HCT116 (cell line): ENCODE results near the gene DUSP2. TPM values are rescaled to one million over a fixed set of nuclear protein-coding genes. Genes with fewer than 3 reads are reported as not detected.

Experiments
- ATAC-seq: fragments of 200-7000 bp; cut with Tn5 transposase; 2 replicates; pipeline ENCODE4 v1.9.1; 2020; ENCODE audit warnings: mild to moderate bottlenecking, moderate library complexity
- BruUV-seq: library from RNA; stranded (reverse); fragments of 400-500 nt; replicated peaks from 2 replicates; lab custom pipeline; 2021; lab: Mats Ljungman, UMichigan
- CTCF ChIA-PET: fragments of 300-600 bp; sonication (Branson Sonifier 250); formaldehyde crosslinking; loops from one replicate; lab custom pipeline; 2021; ENCODE audit warnings: antibody characterized with exemption; lab: Charles Lee
- POLR2A ChIA-PET: fragments of 300-600, 350-600 bp; sonication (Branson Sonifier 250); formaldehyde crosslinking; loops from one replicate; lab custom pipeline; 2021; ENCODE audit warnings: antibody characterized with exemption; lab: Charles Lee
- RAD21 ChIA-PET, 2 experiments: fragments of 300-600 bp; sonication (Branson Sonifier 250); formaldehyde crosslinking; loops; one replicate each; lab custom pipeline; 2023; ENCODE audit warnings: low total read pairs in 2 of 2; ENCODE audit not compliant: uncharacterized antibody in 2 of 2, unreplicated experiment in 2 of 2, low non-redundant PET in 1 of 2; lab: Charles Lee
- DNase-seq: peaks from one replicate; pipeline ENCODE4 v3.0.0-alpha.2; 2010; ENCODE audit warnings: low read depth, low spot score
- H2AFZ ChIP-seq: fragments of 200-600 bp; shearing (Covaris generic), sonication (generic); 2 replicates; pipeline ENCODE4 v1.6.1; 2017; ENCODE audit warnings: low read depth, mixed run types, mixed read lengths, antibody characterized with exemption, low read length; ENCODE audit not compliant: poor library complexity, severe bottlenecking
- H3K27ac ChIP-seq: 2 replicates; pipeline ENCODE4 v1.5.1; 2012; ENCODE audit warnings: low read depth, low read length
- H3K27me3 ChIP-seq: fragments of 200-600 bp; sonication (generic); 2 replicates; pipeline ENCODE4 v1.6.1; 2016; ENCODE audit warnings: mixed run types, low read length, mixed read lengths; ENCODE audit not compliant: insufficient read depth
- H3K36me3 ChIP-seq, 2 experiments: fragments of 200-500 bp in 1 of 2; fragments of 200-600 bp in 1 of 2; sonication (Bioruptor generic) in 1 of 2; sonication (generic) in 1 of 2; 2 replicates each; pipeline versions ENCODE4 v1.5.1 to v1.6.1; 2014 to 2016; ENCODE audit warnings: low read length in 2 of 2, inconsistent platforms in 1 of 2, mixed read lengths in 1 of 2, mixed run types in 1 of 2; ENCODE audit not compliant: insufficient read depth in 2 of 2, control insufficient read depth in 1 of 2
- H3K4me1 ChIP-seq, 2 experiments: fragments of 200-600 bp in 1 of 2; sonication (generic) in 1 of 2; 2 replicates each; pipeline versions ENCODE4 v1.5.1 to v1.6.1; 2012 to 2017; ENCODE audit warnings: low read length in 2 of 2, inconsistent platforms in 1 of 2, mild to moderate bottlenecking in 1 of 2, mixed read lengths in 1 of 2, mixed run types in 1 of 2, moderate library complexity in 1 of 2; ENCODE audit not compliant: insufficient read depth in 2 of 2, control insufficient read depth in 1 of 2
- H3K4me2 ChIP-seq: fragments of 200-600 bp; sonication (generic); 2 replicates; pipeline ENCODE4 v1.6.1; 2017; ENCODE audit warnings: mixed run types, low read length, mixed read lengths
- H3K4me3 ChIP-seq, 2 experiments: fragments of 200-600 bp in 1 of 2; sonication (generic) in 1 of 2; replicated peaks in 1 of 2; 2 replicates each; pipeline ENCODE4 v1.5.1; 2011 to 2016; ENCODE audit warnings: low read length in 2 of 2, control low read depth in 1 of 2, low read depth in 1 of 2, mild to moderate bottlenecking in 1 of 2, mixed read lengths in 1 of 2, mixed run types in 1 of 2
- H3K79me2 ChIP-seq: fragments of 200-600 bp; sonication (generic); 2 replicates; pipeline ENCODE4 v1.6.1; 2017; ENCODE audit warnings: mild to moderate bottlenecking, mixed run types, low read length, moderate library complexity, mixed read lengths; ENCODE audit not compliant: insufficient read depth
- H3K9ac ChIP-seq: fragments of 200-600 bp; sonication (generic); 2 replicates; pipeline ENCODE4 v1.6.1; 2016; ENCODE audit warnings: low read length, mixed read lengths
- H3K9me2 ChIP-seq: fragments of 200-600 bp; sonication (generic), shearing (Covaris generic); 2 replicates; pipeline ENCODE4 v1.6.1; 2017; ENCODE audit warnings: mixed run types, mild to moderate bottlenecking, moderate library complexity; ENCODE audit not compliant: insufficient read depth
- H3K9me3 ChIP-seq, 2 experiments: fragments of 200-500 bp in 1 of 2; fragments of 200-600 bp in 1 of 2; sonication (Bioruptor generic) in 1 of 2; sonication (generic) in 1 of 2; 2 replicates each; pipeline ENCODE4 v1.6.1; 2014 to 2017; ENCODE audit warnings: low read length in 2 of 2, mixed read lengths in 2 of 2, inconsistent platforms in 1 of 2, low read depth in 1 of 2, mild to moderate bottlenecking in 1 of 2, mixed run types in 1 of 2, moderate library complexity in 1 of 2; ENCODE audit not compliant: control insufficient read depth in 1 of 2, insufficient read depth in 1 of 2
- H4K20me1 ChIP-seq: fragments of 200-600 bp; sonication (generic), shearing (Covaris generic); 2 replicates; pipeline ENCODE4 v1.6.1; 2017; ENCODE audit warnings: mixed run types, mild to moderate bottlenecking, moderate library complexity; ENCODE audit not compliant: insufficient read depth
- CBX3 ChIP-seq: IDR thresholded peaks from 2 replicates; pipeline ENCODE4 v1.6.1; 2012; ENCODE audit warnings: low read depth
- CEBPB ChIP-seq: IDR thresholded peaks from 2 replicates; pipeline ENCODE4 v1.6.1; 2012; ENCODE audit warnings: low read depth
- ELF1 ChIP-seq: IDR thresholded peaks from 2 replicates; pipeline ENCODE4 v1.6.1; 2012; ENCODE audit warnings: low read depth, borderline replicate concordance
- EZH2 ChIP-seq: fragments of 200-600 bp; sonication (generic); IDR thresholded peaks from 2 replicates; pipeline ENCODE4 v1.6.1; 2017; ENCODE audit warnings: antibody characterized with exemption, mixed run types
- JUND ChIP-seq: IDR thresholded peaks from 2 replicates; pipeline ENCODE4 v1.6.1; 2012
- POLR2A ChIP-seq: IDR thresholded peaks from 2 replicates; pipeline ENCODE4 v1.7.0; 2011; ENCODE audit warnings: borderline replicate concordance; ENCODE audit not compliant: insufficient read depth, insufficient read length; ENCODE audit errors: extremely low read depth
- RAD21 ChIP-seq: IDR thresholded peaks from 2 replicates; pipeline ENCODE4 v1.6.1; 2012; ENCODE audit warnings: low read depth, mild to moderate bottlenecking
- SP1 ChIP-seq: IDR thresholded peaks from 2 replicates; pipeline ENCODE4 v1.6.1; 2012; ENCODE audit warnings: low read depth
- SRF ChIP-seq: IDR thresholded peaks from 2 replicates; pipeline ENCODE4 v1.6.1; 2012; ENCODE audit warnings: low read depth
- TCF7L2 ChIP-seq: IDR thresholded peaks from 2 replicates; pipeline ENCODE4 v1.7.0; 2011; ENCODE audit warnings: borderline replicate concordance, inconsistent platforms; ENCODE audit not compliant: insufficient read depth, insufficient read length; ENCODE audit errors: extremely low read depth
- YY1 ChIP-seq: IDR thresholded peaks from 2 replicates; pipeline ENCODE4 v1.6.1; 2011; ENCODE audit warnings: low read length, low read depth, moderate library complexity, mild to moderate bottlenecking; ENCODE audit not compliant: insufficient replicate concordance; ENCODE audit errors: extremely low read depth
- ZFX ChIP-seq: fragments of 450-650 bp; IDR thresholded peaks from 2 replicates; pipeline ENCODE4 v1.6.1; 2017
- ZNF274 ChIP-seq: fragments of 200-500 bp; sonication (Bioruptor generic); IDR thresholded peaks from 2 replicates; pipeline ENCODE4 v1.6.1; 2014; ENCODE audit warnings: mild to moderate bottlenecking, low read depth, low read length, inconsistent platforms
- intact Hi-C: fragments of 100-400 bp; cut with micrococcal nuclease; formaldehyde crosslinking; loops from 2 replicates; pipeline ENCODE4 v1.10.0; 2022
- total RNA-seq: library from RNA; stranded (reverse); gene quantifications from one replicate; pipeline ENCODE4 v1.2.1, GENCODE V29; 2021; ENCODE audit not compliant: unreplicated experiment
- TF ChIP-seq, protein P1 (sequence below), 3 experiments: fragments of 200-600 bp in 1 of 3; sonication (generic) in 1 of 3; IDR thresholded peaks in 2 of 3; conservative IDR thresholded peaks in 1 of 3; 2 replicates each; pipeline ENCODE4 v1.5.1; 2012 to 2017; ENCODE audit warnings: low read depth in 2 of 3, low read length in 2 of 3, antibody characterized with exemption in 1 of 3, borderline replicate concordance in 1 of 3, control low read depth in 1 of 3, mild to moderate bottlenecking in 1 of 3, mixed read lengths in 1 of 3, mixed run types in 1 of 3, moderate library complexity in 1 of 3; ENCODE audit not compliant: insufficient read depth in 1 of 3
- TF ChIP-seq, protein P2 (sequence below): IDR thresholded peaks from 2 replicates; pipeline ENCODE4 v1.6.1; 2012
- TF ChIP-seq, protein P3 (sequence below): IDR thresholded peaks from 2 replicates; pipeline ENCODE4 v1.6.1; 2012

DUSP2 gene
- total RNA-seq, 1 experiment from 2014 or later = 24.5 TPM

DNA sequence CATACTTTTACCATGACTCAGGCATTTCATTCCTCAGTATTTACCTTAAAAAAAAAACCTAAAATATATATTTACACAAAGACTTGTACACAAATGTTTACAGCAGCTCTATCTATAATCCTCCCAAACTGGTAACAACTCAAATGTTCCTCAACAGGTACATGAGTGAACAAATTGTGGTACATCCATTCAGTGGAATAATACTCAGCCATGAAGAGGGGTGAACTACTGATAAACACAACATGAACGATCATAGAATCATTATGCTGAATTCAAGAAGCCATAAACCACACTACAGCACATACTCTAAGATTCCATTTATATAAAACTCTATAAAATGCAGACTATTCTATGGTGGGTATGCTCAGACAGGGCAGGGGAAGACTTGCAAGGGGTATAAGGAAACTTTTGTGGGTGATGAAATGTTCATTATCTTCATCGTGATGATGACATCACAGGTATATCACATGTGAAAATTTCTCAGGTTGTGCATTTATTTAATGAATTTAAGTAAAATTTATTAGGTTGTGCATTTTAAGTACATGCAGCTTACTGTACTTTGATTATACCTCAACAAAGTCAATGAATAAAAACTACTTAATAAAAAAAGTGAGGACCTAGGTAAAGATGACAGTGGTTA lies 24.7 kb upstream of the DUSP2 start:
- H3K36me3 ChIP-seq = no peaks in the 10 kb centered on the region
- H3K9me3 ChIP-seq = peaks cover 0 to 4% of the 10 kb centered on the region in 2 experiments; a peak in 1 of 4 replicates
- DNase-seq = no peak
- CTCF ChIA-PET = no interaction called here
- RAD21 ChIA-PET = no interaction called here
- H3K9ac ChIP-seq = no peak overlapping the region
- no peak for ATAC-seq
- TF ChIP-seq SRF (no peak), CBX3 (0 out of 2 replicates have a peak, but pooled peaks have one; percentile 19), POLR2A (no peak)
- H3K4me1 ChIP-seq = peaks cover 0 to 3% of the 10 kb centered on the region in 2 experiments; a peak in 1 of 4 replicates
- no TSS peak for BruUV-seq
- no peaks in the 10 kb centered on the region for H3K27me3 ChIP-seq
- intact Hi-C loops = no loop called here
- H2AFZ ChIP-seq = no peak overlapping the region
- H3K79me2 ChIP-seq = no peaks in the 10 kb centered on the region
- no peak overlapping the region for H3K4me3 ChIP-seq
- POLR2A ChIA-PET = no interaction called here
- no peaks in the 10 kb centered on the region for H4K20me1 ChIP-seq
- H3K9me2 ChIP-seq = no peaks in the 10 kb centered on the region
- no peak overlapping the region for H3K4me2 ChIP-seq
- no peak overlapping the region for H3K27ac ChIP-seq

DNA sequence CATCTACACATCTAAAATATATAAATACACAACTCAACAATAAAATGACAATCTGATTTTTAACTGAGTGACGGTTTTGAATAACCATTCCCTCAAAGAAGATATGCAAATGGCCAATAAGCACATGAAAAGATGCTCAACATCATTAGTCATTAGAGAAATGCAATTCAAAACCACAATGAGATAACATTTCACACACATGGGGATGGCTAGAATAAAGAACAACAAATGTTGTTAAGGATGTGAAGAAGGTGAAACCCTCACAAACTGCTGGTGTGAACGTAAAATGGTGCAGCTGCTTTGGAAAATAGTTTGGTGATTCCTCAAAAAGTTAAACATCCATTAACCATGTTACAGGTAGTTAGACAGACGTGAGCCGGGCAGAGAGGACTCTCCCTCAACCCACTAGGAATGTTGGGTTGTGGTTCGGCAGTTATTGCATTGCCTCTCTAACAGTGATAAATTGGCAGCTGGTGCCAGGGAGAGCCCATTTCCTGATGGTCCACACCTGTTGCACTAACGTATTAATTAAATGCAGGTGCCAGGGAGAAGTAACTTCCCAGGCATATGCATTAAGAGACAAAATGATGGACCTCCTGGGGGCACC lies 22.3 kb upstream of the DUSP2 start:
- POLR2A ChIA-PET = no interaction called here
- RAD21 ChIA-PET = no interaction called here
- H3K9me2 ChIP-seq = no peaks in the 10 kb centered on the region
- no peaks in the 10 kb centered on the region for H4K20me1 ChIP-seq
- no peaks in the 10 kb centered on the region for H3K4me1 ChIP-seq
- H3K4me2 ChIP-seq = no peak overlapping the region
- no TSS peak for BruUV-seq
- H3K9ac ChIP-seq = no peak overlapping the region
- no peak overlapping the region for H2AFZ ChIP-seq
- peaks cover 0 to 4% of the 10 kb centered on the region in 2 experiments; a peak in 1 of 4 replicates for H3K9me3 ChIP-seq
- H3K79me2 ChIP-seq = no peaks in the 10 kb centered on the region
- no peaks in the 10 kb centered on the region for H3K36me3 ChIP-seq
- H3K4me3 ChIP-seq = no peak overlapping the region
- CTCF ChIA-PET = interaction anchor here (0.7 kb wide), 1 partner anchor 12 kb away, joined by 3 read pairs; no protein-coding TSS in a partner anchor
- no peak for DNase-seq
- intact Hi-C loops = no loop called here
- no peak for ATAC-seq
- H3K27ac ChIP-seq = no peak overlapping the region
- H3K27me3 ChIP-seq = no peaks in the 10 kb centered on the region
- TF ChIP-seq ELF1 (no peak), CBX3 (no peak), SRF (no peak), ZNF274 (no peak), YY1 (no peak), TCF7L2 (no peak), ZFX (no peak), SP1 (no peak), EZH2 (no peak), CEBPB (no peak), JUND (no peak), POLR2A (no peak), RAD21 (no peak)
- TF ChIP-seq, protein P1, sequence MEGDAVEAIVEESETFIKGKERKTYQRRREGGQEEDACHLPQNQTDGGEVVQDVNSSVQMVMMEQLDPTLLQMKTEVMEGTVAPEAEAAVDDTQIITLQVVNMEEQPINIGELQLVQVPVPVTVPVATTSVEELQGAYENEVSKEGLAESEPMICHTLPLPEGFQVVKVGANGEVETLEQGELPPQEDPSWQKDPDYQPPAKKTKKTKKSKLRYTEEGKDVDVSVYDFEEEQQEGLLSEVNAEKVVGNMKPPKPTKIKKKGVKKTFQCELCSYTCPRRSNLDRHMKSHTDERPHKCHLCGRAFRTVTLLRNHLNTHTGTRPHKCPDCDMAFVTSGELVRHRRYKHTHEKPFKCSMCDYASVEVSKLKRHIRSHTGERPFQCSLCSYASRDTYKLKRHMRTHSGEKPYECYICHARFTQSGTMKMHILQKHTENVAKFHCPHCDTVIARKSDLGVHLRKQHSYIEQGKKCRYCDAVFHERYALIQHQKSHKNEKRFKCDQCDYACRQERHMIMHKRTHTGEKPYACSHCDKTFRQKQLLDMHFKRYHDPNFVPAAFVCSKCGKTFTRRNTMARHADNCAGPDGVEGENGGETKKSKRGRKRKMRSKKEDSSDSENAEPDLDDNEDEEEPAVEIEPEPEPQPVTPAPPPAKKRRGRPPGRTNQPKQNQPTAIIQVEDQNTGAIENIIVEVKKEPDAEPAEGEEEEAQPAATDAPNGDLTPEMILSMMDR (IDR thresholded peaks at IDR 0.05 in 2 of 3, conservative IDR thresholded peaks at IDR 0.05 in 1 of 3; ENCODE audit: borderline replicate concordance in 1 of 3, insufficient read depth in 1 of 3, low read depth in 2 of 3, low read length in 2 of 3) = no peak
- TF ChIP-seq, protein P2, sequence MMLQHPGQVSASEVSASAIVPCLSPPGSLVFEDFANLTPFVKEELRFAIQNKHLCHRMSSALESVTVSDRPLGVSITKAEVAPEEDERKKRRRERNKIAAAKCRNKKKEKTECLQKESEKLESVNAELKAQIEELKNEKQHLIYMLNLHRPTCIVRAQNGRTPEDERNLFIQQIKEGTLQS = no peak
- TF ChIP-seq, protein P3, sequence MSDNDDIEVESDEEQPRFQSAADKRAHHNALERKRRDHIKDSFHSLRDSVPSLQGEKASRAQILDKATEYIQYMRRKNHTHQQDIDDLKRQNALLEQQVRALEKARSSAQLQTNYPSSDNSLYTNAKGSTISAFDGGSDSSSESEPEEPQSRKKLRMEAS = no peak
